T-helper 9 cell (primary cell): ENCODE data around the gene SPINDOC.
A peak's percentile ranks its signal among the peaks of the same experiment; 100 is the strongest.
"Not testable (repeated sequence)": the region's sequence is repeated elsewhere in the genome, so short reads cannot be mapped to it uniquely, and the experiment has no call there.

Experiments
- DNase-seq: peaks from one replicate; pipeline ENCODE4 v3.0.0-alpha.2; 2020
- total RNA-seq, 2 donors: gene quantifications; one replicate each; lab custom pipeline; 2026; lab: John Stamatoyannopoulos, UW

SPINDOC gene, protein sequence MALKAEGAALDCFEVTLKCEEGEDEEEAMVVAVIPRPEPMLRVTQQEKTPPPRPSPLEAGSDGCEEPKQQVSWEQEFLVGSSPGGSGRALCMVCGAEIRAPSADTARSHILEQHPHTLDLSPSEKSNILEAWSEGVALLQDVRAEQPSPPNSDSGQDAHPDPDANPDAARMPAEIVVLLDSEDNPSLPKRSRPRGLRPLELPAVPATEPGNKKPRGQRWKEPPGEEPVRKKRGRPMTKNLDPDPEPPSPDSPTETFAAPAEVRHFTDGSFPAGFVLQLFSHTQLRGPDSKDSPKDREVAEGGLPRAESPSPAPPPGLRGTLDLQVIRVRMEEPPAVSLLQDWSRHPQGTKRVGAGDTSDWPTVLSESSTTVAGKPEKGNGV
- 6.8 to 16.1 reads per million in 2 donors for total RNA-seq

DNA sequence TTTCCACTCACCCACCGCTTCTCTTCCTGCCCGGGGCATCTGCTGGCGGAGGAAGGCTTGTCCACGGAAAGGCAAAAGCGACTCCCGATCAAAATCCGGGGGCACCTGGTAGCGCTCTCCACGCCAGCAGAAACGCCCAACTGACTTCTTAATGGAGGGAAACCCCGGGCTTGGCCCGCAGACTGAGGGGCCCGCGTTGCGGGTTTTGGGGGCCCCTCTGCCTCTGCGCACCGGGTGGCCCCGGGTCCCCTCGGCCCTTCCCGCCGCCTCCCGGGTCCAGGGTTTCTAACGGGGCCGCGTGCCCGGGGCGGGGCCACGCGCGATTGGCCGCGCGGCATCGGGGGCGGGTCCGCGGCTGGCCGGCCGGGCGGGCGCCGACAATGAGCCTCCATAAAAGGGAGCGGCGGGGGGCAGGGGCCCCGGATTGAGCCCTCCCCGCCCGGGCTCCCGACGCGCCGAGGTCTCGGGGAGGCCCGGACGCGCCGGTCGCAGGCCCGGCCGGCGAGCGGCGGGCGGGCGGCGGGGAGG lies at the start of gene SPINDOC:
Gene SPINDOC, plus strand, starts transcription at position 422 of the 528 bp plus-strand sequence. CDS start 231 bp downstream, outside the sequence.
- DNase-seq = peak; percentile 63

DNA sequence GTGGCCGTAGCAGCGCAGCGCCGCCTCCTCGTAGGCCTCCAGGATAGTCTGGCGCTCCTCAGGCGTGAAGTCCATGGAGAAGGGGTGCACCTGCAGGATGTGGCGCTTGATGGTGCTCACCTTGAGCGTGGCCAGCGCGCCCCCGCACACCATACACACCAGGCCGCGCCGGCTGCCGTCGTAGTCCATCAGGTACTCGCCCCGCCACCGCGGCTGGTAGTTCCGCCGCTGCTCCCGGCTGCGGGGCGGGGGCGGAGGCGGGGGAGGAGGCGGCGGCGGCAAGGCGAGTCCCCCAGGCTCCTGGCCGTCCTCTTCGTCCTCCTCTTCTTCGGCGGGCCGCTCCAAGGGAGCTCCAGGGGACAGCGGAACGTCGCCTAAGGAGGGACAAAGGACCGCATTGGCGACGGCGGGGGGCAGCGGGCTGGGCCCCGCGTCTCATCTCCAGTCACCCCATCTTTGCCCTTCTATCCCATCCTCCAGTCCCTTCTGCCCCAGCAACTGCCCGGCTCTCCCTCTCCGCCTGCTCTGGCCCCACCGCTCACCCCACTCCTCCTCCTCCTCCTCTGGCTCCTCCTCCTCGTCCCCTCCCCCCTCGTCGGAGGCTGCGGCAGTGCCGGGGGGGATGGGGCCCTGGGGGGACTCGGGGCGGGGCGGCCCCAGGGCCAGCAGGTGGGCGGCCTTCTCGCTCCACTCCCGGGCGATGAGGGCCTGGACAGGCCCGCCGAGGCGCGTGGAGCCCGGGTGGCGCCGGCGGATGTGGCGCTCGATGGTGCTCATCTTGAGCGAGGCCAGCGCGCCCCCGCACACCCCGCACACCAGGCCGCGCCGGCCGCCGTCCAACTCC lies 49.5 kb upstream of the SPINDOC start:
- no peak for DNase-seq

DNA sequence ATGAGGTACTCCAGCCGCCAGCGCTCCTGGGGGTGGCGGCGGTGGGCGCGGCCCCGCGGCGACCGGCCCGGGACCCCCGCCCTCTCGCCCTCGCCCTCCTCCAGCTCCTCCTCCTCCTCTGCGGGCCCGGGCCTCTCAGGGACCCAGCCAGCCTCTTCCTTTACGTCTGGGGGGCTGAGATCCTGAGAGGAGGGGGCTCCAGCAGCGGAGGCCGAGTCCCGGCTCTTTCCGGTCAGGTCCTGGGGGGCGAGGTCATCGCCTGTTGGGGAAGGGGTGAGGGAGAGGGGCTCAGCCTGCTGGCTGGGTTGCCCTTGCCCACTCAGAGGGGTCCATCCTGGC lies 48.9 kb upstream of the SPINDOC start:
- no peak for DNase-seq

DNA sequence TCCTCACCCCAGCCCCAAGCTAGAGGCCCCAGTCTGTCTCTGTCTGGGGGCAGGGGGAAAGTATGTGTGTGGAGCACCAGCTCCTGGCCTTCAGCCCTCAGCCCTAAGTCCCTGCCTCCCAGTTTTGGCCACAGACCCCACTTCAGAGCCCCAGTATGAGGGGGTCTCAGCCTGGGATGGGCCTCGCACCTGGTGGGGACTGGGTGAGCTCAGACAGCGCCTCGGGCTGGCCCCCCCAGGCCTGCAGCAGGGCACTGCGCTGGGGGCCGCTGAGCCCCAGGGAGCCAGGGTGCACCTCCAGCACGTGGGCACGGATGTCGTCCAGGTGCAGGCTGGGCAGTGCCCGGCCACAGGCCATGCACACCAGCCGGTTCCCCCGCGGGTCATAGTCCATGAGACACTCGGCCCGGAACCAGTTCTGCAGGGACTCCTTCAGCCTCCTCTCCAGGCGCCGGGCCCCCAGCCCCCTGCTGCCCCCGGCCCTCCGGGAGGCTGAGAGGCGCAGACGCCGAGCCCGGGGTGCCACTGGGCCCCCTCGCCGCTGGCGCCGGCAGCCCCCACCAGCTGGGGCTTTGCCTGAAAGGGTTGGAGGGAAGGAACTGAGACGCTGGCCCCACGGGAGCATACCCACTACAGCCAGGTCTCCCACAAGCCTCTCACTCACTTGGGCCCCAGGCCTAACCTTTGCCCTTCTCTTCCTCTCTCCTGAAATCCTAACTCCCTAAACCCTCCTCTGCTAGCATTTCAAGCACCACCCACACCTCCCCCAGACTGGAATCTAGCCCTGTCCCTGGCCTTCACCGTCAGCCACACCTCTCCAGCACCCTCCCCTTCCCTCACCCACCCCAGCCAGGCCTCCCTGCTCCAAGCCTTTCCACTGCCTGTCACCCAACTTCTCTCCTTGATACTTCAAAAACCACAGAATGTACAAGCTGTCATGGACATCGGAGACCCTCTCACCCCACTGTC lies 48.3 kb upstream of the SPINDOC start:
- no peak for DNase-seq

DNA sequence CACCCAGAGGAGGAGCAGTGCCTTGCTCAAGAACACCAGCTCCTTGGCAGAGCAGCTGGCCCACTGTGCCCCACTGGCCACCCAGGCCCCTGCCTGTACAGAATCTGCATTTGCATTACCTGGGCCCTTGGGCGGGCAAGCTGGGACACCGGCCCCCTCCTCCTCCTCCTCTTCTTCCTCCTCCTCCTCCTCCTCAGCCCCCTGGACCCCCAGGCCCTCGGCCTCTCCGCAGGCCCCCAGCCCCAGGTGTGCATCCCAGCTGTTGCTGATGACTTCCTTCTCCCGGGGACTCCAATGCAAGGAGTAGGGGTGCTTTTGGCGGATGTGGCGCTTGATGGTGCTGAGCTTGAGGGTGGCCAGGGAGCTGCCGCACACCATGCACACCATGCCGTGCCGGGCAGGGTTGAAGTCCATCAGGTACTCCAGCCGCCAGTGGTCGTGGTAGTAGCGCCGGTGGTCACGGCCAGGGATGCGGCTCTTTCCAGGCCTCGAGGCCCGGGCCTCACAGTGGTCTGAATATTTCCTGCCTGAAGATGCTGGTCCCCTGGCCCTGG lies 47.5 kb upstream of the SPINDOC start:
- DNase-seq = no peak

DNA sequence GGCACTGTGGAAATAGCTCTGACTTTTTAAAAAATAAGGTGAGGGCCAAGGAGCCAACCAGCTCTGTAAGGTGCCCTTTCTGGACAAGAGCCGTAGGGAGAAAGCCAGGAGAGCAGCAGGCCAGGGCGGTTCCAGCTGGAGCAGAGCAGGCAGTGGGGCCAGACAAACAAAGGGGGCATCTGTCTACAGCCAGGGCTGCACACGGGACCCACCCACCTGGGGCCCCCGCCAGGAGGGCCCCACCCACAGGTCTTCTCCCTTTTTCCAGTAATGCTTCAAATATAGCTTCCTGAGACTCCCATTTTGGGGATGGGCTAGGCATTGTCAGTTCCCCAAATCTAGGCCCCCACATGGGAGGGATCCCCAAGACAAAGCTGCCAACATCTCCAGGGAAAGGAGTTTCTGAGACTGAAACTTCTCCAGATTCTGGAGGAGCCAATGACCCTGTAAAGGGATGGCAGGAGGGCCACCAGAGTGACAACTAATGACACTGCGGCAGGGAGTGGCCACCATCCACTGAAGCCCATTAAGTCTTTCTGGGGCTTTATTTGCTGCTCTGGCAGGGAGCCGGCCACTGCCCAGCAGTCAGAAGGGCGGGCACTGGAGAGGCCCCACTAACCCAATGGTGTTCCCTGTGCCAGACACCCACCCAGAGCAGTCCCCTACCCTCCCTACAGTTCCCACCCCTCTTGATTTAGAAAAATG lies 46.6 kb upstream of the SPINDOC start:
- DNase-seq = no peak

DNA sequence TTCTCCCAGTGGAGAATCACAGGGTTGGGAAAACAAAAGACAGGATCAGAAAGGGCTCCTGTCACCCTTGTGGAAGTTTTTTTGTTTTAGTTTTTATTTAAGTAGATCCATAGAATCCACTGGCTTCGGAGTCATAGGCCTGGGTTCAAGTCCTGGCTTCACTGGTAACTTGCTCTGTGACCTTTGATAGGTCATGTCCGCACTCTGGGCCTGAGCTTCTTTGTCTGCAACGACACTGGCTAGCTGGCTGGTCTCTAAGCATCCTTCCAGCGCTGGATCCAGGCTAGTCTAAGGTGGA lies 46.0 kb upstream of the SPINDOC start:
- no peak for DNase-seq

DNA sequence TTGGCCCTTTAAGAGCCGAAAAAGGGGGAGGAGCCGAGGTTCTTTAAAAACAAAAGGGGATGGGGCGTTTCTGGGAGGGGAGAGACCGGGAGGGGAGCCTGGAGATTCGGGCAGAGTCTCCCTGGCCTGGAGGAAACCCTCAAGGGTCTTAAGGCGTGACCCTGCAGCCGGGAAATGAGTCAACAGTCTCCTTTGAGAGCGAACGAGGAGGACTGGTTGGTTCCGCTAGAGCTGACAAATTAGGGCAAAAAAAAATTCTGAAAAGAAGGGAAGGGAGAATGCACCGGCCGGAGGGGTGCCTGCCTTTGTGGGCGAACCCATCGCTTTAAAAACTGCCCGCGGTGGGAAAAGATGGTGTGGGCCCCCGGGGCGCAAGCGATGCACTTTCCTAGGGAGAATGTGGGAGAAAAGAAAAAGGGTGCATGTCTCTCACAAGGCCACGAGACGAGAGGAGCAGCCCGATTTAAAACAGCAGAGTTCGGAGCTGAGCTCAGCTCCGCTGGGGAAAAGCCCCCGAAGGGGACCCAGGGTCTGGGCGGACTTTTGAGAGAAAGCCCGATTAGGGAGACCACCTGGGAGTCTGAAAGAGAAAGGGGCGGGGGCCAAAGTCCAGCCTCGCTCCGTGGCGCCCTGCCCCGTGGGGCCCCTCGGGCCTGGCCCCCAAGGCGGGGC lies 45.6 kb upstream of the SPINDOC start:
- DNase-seq = no peak

DNA sequence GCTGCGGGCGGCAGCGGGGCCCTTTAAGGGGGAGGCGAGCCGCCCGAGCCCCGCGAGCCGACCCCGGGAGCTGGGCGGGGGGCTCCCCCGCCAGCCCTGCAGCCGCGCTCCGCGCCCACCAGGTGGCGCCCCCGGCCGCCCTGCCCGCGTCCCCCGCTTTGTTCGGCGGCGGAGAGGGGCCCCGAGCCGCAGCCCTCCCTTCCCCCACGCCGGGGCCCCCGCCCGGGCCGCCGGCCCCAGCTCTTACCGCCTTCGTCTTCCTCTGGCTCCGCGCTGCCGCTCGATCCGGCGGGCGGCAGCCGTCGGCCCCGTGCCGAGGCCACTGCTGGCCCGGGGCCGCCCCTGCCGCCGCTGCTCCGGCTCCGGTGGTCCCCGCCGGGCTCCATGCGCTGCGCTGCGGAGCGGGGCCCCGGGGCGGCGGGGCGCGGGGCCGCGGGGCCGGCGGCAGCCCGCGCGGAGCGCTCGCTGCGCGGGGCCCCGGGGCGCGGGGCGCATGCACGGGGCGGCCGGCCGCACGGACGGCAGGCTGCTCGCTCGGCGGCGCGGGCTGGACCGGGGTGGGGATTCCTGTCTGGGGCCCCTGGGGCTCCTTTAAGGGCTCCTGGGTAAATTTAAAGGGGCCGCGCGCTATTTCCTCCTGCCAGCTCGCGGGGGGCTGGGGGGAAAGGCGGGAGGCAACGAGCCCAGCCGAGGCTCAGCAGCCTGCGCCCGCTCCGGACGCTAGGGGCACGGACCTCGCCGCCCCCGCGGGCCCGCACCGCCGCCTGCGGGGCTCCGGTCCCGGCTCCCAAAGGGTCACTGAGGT lies 44.8 kb upstream of the SPINDOC start, which contains the start of gene ZFTA:
Gene ZFTA, minus strand, starts transcription at position 539 of the 805 bp plus-strand sequence. Its CDS starts 153 bp downstream, at position 386.
- DNase-seq = peak; percentile 57

DNA sequence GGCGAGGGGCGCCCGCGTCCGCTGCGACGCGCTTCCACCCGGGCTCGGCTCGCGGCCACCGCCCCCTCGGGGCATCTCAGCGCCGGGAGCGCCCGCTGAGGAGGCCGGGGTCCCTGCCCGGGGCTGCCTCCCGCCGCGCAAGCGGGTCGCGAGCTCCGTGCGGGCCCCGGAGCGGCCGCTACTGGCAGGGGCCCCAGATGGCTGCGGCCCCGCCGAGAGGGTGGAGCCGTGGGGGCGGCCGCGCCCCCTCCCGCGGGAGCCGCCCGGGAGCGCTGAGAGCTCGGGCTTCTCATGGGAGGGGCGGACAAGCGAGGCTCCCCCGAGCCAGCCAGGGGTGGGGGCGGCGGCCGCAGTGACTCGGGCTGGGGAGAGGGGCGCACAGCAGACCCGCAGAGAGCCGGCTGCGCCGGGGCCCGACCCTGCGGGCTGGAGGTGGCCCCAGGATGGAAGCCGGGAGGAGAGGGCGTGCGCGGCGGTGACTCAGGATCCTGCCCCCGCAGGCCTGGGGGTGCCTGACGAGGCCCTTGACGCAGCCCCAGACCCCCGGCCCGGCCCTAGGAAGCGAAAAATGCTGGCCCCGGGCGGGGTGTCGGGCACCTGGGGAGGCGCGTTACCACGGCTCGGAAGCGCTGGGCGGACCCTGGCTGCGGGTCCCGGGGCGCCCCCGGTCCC lies 44.1 kb upstream of the SPINDOC start:
- no peak for DNase-seq

DNA sequence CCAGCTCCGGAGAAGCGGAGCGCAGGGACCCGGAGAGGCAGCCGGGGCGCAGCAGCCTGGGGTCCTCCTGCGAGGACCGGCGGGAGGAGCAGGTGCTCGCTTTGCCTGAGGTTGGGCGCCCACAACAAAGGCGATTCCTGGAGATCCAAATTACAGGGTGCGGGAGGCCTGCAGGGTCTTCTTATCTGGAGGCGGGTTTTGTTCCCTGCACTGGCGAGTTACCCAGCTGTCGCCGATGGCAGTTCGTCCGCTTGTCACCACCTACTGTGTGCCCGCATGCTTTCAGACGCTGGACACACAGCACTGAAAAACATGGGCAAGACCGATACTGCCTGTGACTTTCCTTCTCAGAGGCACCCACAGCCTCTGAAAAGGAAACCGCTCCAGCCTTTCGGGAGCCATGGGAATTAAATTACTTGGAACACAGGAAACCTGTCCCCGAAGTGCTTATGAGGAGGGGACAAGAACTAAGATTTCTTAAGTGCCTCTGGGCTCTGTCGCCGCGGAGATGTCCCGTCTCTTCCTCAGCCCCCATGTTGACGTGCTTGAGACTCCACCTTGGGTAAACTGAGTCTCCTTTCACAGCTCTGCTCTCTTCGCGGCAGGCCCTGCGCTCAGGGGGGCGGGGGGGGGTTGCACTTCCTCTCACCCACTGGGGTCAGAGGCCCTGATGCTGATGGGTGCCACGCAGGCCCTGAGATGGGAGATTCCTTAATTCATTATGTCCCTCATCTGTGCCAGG lies 43.4 kb upstream of the SPINDOC start:
- no peak for DNase-seq

DNA sequence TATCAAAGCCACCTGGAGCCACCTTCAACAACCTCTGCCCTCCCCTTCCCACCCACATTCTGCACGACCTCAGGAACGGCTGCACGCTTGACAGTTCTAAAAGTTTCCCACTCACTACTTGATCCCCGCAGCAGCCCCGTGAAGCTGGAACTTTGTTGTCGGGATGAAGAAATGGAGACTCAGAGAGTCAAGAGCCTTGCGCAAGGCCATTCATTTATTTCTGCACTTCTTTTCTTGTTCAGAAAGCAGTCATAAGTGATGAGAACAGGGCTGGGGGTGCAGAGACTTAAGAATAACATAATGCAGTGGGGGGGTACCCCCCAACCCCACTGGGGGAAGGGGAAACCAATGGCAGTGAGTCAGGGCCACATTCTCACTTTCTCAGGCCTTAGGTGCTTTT lies 42.5 kb upstream of the SPINDOC start:
- no peak for DNase-seq

DNA sequence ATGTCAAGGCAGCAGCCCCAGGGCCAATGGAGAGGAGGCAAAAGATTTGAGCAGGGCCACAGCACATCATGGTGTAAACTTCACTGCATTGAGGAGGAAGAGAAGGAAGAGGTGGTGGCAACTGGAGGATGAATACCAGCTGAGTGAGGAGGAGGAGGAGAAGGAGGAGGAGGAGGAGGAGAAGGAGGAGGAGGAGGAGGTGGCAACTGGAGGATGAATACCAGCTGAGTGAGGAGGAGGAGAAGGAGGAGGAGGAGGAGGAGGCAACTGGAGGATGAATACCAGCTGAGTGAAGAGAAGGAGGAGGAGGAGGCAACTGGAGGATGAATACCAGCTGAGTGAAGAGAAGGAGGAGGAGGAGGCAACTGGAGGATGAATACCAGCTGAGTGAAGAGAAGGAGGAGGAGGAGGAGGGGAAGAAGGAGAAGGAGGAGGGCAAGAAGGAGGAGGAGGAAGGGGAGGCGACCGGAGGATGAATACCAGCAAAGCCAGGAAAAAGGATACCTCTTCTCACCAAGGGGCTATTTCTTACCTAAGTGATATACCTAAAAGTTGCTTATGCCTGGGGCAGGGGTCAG lies 41.4 kb upstream of the SPINDOC start:
- DNase-seq = not testable (repeated sequence)

DNA sequence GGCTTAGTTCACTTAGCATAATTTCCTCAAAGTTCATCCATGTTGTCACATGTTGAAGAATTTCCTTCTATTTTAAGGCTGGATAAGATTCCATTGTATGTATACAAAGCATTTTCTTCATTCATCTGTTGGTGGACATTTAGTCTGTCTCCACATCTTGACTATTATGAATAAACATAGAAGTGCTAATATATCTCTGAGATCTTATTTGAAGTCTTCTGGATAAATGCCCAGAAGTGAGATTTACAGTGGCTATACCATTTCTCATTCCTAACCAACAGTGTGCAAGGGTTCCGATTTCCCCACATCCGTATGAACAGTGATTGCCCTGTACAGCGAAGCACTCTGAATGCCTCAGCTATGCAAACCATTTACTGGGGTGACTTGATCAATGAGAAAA lies 38.1 kb upstream of the SPINDOC start:
- no peak for DNase-seq

DNA sequence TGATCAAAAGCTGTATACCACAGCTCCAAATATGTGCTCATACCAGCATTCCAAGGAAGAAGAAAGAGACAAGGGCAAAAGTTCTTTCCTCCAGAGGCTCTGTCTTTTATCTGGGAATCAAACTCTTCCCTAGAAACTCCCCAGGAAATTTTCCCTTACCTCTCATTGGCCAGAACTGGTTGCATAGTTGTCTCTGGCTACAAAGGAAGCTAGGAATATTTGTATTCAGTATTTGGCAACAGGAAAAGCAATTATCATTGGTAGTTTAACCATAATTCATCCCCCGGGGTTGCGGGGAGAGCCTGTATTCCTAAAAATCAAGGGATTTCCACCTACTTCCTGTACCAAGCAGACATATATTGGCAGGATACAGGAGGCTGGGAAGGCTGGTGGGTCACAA lies 34.2 kb upstream of the SPINDOC start:
- no peak for DNase-seq

DNA sequence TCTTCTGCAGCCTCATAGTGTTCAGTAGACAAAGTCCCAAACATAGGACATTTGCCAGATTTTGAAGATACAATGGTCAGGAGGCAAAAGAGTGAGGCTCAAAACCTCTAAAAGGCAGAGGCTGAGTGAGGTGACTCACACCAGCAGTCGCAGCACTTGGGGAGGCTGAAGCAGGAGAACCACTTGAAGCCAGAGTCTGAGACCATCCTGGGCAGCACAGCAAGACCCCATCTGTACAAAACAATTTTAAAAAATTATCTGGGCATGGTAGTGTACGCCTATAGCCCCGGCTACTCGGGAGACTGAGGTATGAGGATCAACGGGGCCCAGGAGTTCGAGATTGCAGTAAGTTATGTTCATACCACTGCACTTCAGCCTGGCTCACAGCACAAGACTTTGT lies 30.5 kb upstream of the SPINDOC start:
- DNase-seq = no peak

DNA sequence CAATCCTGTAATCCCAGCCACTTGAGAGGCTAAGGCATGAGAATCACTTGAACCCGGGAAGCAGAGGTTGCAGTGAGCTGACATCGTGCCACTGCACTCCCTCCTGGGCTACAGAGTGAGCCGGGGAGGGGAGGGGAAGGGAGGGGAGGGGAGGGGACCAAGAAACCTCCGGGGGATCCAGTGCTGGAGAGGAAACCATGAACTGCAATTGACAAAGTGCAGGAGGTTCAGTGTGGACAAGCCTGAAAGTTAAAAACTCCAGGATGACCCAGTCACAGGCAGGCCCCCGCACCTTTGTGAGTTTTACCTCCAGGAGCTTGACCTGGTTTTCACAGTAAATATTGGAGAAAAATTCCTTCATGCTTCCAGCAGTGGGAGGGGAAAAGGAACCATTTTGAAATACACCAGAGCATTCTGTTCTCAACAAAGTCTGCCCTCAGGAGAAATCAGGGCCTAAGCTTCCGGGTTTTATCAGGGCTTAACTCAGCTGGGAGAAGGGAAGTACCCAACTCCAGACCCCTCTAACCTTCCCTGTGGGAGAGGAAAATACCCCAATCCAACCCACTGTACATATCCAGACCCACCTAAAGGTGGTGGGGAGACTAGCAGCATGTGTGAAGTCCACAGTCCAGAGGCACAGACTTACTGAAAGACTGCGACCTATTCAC lies 29.2 kb upstream of the SPINDOC start:
- no peak for DNase-seq

DNA sequence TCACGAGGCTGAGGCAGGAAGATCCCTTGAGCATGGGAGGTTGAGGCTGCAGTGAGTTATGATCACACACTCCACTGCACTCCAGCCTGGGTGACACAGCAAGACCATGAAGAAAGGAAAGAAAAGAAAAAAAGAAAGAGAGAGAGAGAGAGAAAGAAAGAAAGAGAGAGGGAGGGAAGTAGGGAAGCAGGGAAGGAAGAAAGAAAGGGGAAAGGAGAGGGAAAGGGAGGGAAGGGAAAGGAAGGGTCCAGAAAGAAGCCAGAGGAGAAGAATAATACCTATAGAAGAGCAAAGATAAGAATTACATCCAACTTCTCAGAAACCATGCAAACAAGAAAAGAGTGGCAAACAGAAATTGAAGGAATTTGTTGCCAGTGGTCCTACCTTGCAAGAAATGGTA lies 27.4 kb upstream of the SPINDOC start:
- no peak for DNase-seq
